Measurements from ENCODE around the gene WFS1.

- TF ChIP-seq POLR2A (IDR thresholded peaks at IDR 0.05) (no peak), POLR2AphosphoS5 (IDR thresholded peaks at IDR 0.05) (no peak), EP300 (IDR thresholded peaks at IDR 0.05) (no peak)
Measured at GRCh38 chr4:6252051-6252450, 17.6 kb upstream of the WFS1 start.

All from upper lobe of left lung (tissue), 4 donors.